ENCODE measurements around the gene SEMA5A. TPM values are rescaled to one million over a fixed set of nuclear protein-coding genes. Genes with fewer than 3 reads are reported as not detected.

Gene SEMA5A
- total RNA-seq, 4 donors from 2014 or later: 13.4 to 22.3 (median 18.5) TPM

GRCh38 chr5:9544502-9545135, 1.3 kb downstream of the SEMA5A start:
- TF ChIP-seq CTCF (IDR thresholded peaks at IDR 0.05): peak in 1 of 3 donors; percentile 65
- TF ChIP-seq POLR2A (IDR thresholded peaks at IDR 0.05): no peak
- peak; percentile 76 to 97 for DNase-seq (ENCODE audit: low spot score in 2 of 2)
- intact Hi-C loops (cut with DNase I; ENCODE audit: low total_unique reads): no loop called here
- H3K4me3 ChIP-seq (ENCODE audit: low read depth, poor library complexity, severe bottlenecking): peak overlapping the region; percentile 52
- 0% methylated on average over 33 to 40 of the region's 45 CpGs for WGBS, 2 donors

GRCh38 chr5:9544056-9544455, 1.8 kb downstream of the SEMA5A start:
- 7 to 10% methylated on average over 6 of the region's 6 CpGs for WGBS, 2 donors
- intact Hi-C loops (cut with DNase I; ENCODE audit: low total_unique reads): no loop called here
- H3K4me3 ChIP-seq (ENCODE audit: low read depth, poor library complexity, severe bottlenecking): no peak overlapping the region
- no peak for TF ChIP-seq CTCF (IDR thresholded peaks at IDR 0.05)
- TF ChIP-seq POLR2A (IDR thresholded peaks at IDR 0.05): no peak
- no peak for DNase-seq (ENCODE audit: low spot score in 2 of 2)

GRCh38 chr5:9543311-9543920, 2.5 kb downstream of the SEMA5A start:
- DNase-seq (ENCODE audit: low spot score in 2 of 2): no peak
- no peak overlapping the region for H3K4me3 ChIP-seq (ENCODE audit: low read depth, poor library complexity, severe bottlenecking)

GRCh38 chr5:9540791-9541190, 5.1 kb downstream of the SEMA5A start:
- intact Hi-C loops (cut with DNase I; ENCODE audit: low total_unique reads): no loop called here
- no peak overlapping the region for H3K4me3 ChIP-seq (ENCODE audit: low read depth, poor library complexity, severe bottlenecking)
- WGBS, 2 donors: 62 to 65% methylated on average over 7 of the region's 7 CpGs
- no peak for DNase-seq (ENCODE audit: low spot score in 2 of 2)
- no peak for TF ChIP-seq POLR2A (IDR thresholded peaks at IDR 0.05)
- TF ChIP-seq CTCF (IDR thresholded peaks at IDR 0.05): no peak

More at GRCh38 chr5:9543311-9543920, 2.5 kb downstream of the SEMA5A start:
- intact Hi-C loops (cut with DNase I; ENCODE audit: low total_unique reads): no loop called here
- 61% methylated on average over 10 of the region's 10 CpGs for WGBS, 2 donors
- TF ChIP-seq POLR2A (IDR thresholded peaks at IDR 0.05) (no peak), CTCF (IDR thresholded peaks at IDR 0.05) (no peak)

GRCh38 chr5:9538504-9538903, 7.4 kb downstream of the SEMA5A start:
- no peak overlapping the region for H3K4me3 ChIP-seq (ENCODE audit: low read depth, poor library complexity, severe bottlenecking)
- TF ChIP-seq CTCF (IDR thresholded peaks at IDR 0.05) (no peak), POLR2A (IDR thresholded peaks at IDR 0.05) (no peak)
- 65 to 66% methylated on average over 7 of the region's 7 CpGs for WGBS, 2 donors
- no peak for DNase-seq (ENCODE audit: low spot score in 2 of 2)
- intact Hi-C loops (cut with DNase I; ENCODE audit: low total_unique reads): no loop called here

Data from lower leg skin (tissue), 4 donors.